ENCODE data around the gene FHIP1B.

DNA sequence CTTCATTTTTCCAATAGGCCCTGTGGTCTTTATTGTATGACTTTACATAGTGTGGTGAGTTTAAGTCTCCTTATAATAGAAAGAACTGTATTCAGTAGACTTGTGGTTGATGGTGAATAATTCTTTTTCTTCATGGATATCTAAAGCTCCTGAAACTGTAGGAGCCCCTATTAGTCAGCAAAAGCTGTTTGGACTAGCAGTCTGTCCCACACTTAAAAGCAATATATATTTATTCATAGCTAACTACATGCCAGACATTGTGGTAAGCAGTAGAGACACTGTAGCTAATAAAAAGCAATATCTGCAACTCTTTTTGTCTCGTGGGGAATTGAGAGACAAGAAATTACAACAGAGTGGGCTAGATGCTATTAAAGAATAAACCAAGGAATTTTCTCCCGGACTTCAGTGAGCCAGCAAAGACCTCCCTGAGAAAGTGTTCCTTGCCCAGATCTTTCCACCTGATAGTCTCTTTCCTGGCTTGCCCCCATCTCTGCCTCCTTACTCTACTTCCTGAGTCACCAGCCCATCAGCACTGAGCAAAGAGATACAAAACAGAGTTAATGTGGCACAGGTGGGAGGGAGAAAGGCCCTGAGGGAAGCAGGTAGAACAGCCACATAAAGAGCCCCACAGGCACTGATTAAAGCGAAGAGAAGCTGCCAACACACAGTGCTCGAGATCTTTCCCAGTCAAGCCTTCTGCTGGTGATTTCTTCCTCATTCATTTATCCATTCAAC lies 36.8 kb downstream of the FHIP1B start:
- TF ChIP-seq POLR2A (IDR thresholded peaks at IDR 0.05; ENCODE audit: low read depth, low read length) (no peak), TAF1 (IDR thresholded peaks at IDR 0.05; ENCODE audit: borderline replicate concordance, low read depth, low read length) (no peak)
